Hematopoietic multipotent progenitor cell (in vitro differentiated cells): ENCODE measurements around the gene RGPD8. TPM values are rescaled to one million over a fixed set of nuclear protein-coding genes. Genes with fewer than 3 reads are reported as not detected.

ENCODE experiments used
- DNase-seq, 3 donors: peaks; one replicate each; pipeline ENCODE4 v3.0.0-alpha.2; 2011 to 2015; ENCODE audit warnings: low read depth in 2 of 3, low spot score in 2 of 3
- small RNA-seq: library from RNA; depleted of rRNA; stranded (forward); fragments of <200 nt; gene quantifications from one replicate; pipeline ENCODE3, GENCODE V24; 2012
- total RNA-seq: library from RNA; depleted of rRNA; stranded (reverse); fragments of >200 nt; gene quantifications from one replicate; pipeline ENCODE4 v1.2.3, GENCODE V29; 2012

The RGPD8 gene
- total RNA-seq, 1 donor: 9.4 TPM

DNA sequence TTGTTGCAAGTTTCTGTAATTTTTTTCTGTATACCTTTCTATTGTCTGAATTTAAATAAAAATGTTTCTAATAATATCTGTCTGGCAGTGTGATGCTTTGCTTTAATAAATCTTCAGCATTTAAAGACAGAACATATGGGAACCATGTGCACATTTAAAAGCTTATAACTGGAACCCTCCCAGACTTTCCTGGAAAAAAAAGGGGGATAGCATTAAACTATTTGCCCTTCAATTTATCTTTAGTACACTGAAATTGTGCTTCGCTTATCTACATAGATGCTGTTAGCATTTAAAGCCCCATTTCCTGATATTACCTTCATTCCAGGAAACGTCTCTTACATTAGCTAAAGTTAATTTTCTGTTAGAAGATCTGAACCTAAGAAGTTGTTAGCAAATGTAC is 93.5 kb downstream of the RGPD8 start:
- no peak for DNase-seq

DNA sequence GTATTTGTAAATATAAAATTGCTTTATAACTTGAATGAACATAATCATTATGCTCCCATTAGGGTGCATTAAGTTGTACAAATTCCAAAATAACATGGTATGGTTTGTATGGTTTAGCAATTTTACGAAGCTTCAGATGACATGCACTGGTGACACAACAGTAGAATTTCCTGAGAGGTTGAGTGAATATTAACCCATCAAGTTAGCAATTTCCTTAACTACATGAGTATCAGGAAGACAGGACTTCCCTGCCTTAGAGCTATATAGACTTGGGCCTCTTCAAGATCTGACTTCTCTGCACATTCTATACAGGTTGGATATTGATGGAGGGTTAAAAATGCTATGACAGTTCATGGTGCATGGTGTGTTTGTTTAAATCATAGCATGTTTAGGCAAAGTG is 97.8 kb downstream of the RGPD8 start:
- DNase-seq: no peak

DNA sequence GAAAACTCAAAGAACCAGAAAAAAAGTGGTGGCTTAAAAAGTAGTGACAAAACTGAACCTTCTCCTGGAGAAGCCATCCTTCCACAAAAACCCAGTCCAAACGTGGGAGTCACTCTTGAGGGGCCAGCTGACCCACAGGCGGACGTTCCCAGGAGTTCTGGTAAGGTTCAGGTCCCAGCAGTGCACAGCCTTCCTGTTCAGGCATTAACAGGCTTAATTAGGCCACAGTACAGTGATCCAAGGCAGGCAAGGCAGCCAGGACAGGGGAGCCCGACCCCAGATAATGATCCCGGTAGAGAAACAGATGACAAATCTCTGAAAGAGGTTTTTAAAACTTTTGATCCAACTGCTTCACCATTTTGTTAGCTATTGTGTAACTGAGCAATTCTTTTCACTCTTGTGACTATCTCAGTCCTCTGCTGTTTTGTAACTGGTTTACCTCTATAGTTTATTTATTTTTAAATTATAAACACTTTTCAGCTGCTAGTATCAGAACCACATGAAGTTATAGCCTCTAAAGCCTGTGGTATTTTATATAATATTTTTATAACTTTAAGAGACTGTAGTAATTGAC is 101.2 kb downstream of the RGPD8 start:
- DNase-seq: no peak

DNA sequence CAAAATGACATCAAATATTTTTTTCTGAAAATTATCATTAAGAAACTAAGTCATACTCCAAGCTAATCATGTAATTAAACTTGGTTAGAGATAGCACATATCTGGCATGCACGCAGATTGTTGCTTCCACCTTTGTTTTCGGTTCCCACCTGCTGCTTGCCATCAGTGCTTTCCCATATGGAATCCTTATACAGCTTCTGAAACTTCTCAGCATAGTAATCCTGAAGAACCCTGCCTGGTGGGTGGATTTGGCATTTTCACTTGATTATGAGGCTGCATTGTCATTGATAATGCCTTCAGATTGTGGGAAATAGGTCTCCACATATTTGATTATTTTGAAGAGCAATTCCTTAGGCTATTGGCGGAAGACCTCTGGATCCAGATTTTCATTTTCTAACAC is 110.5 kb downstream of the RGPD8 start:
- DNase-seq: no peak

DNA sequence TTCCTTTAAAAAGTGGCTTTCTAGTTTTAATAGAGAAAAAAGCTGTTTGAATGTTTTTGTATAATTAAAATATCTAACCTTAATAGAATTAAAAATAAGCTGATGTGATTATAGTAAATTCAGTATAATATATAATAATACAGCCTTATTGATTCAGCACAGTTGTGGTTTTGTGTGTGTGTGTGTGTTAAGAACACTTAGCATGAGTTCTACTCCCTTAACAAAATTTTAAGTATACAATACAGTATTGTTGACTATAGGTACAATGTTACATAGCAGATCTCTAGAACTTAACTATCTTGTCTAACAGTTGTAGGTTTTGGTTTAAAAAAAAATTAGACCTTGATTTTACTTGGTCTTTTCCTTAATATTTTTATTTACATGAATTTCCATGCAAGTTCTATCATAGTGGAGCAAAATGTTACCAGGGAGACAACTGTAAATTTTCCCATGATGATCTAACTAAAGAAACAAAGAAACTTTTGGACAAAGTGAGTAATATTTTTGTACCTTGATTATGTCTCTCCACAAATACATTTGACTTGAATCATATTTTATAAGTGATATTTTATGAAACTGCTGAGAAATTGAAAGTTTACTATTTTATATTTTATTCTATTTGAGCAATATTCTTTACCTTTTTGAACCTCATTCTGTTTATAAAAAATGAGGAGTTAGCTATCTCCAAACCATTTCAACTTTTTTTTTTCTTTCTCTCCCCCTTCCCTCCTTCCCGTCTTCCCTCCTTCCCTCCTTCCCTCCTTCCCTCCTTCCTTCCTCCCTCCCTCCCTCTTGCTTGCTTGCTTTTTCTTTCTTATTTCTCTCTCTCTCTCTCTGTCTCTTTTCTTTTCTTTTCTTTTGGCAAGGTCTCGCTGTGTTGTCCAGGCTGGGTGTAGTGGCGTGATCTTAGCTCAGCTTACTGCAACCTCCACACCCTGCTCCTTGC is 111.8 kb downstream of the RGPD8 start:
- DNase-seq: no peak

Small RNAs within 50 kb of the gene (small RNA-seq; reads per million reads assigned to genes)
- gene AC115115.1: 0.27 reads per million

Other genes starting within 250 kb of the RGPD8 start
- 2.2 TPM for gene ZC3H8, start 178.6 kb downstream of the RGPD8 start, total RNA-seq
- 4.8 TPM for gene ZC3H6, start 158.0 kb downstream of the RGPD8 start, total RNA-seq
- gene TTL, start 48.5 kb upstream of the RGPD8 start, total RNA-seq: 15.1 TPM
- gene POLR1B, start 108.8 kb upstream of the RGPD8 start, total RNA-seq: 18.6 TPM
- 29.6 TPM for gene CHCHD5, start 151.0 kb upstream of the RGPD8 start, total RNA-seq
- 32.9 TPM for gene SLC20A1, start 212.3 kb upstream of the RGPD8 start, total RNA-seq